Neural crest cell (in vitro differentiated cells): ENCODE measurements around the gene SORCS3. TPM values are rescaled to one million over a fixed set of nuclear protein-coding genes. Genes with fewer than 3 reads are reported as not detected.

Experiments
- DNase-seq: peaks from one replicate; pipeline ENCODE4 v3.0.0; 2021; ENCODE audit warnings: low read depth, mixed read lengths, low spot score
- H3K27ac Mint-ChIP-seq: one replicate; pipeline ENCODE4 v1.8.0; 2021; ENCODE audit warnings: mild to moderate bottlenecking, mixed read lengths; ENCODE audit not compliant: unreplicated experiment
- H3K27me3 Mint-ChIP-seq: 2 replicates; pipeline ENCODE4 v1.8.0; 2021; ENCODE audit warnings: low read depth, mild to moderate bottlenecking, mixed read lengths
- H3K36me3 Mint-ChIP-seq: 2 replicates; pipeline ENCODE4 v1.8.0; 2021; ENCODE audit warnings: low read depth, mild to moderate bottlenecking, mixed read lengths
- H3K4me1 Mint-ChIP-seq: 2 replicates; pipeline ENCODE4 v1.8.0; 2021; ENCODE audit warnings: mixed read lengths
- H3K4me3 Mint-ChIP-seq: one replicate; pipeline ENCODE4 v1.8.0; 2021; ENCODE audit warnings: mild to moderate bottlenecking, mixed read lengths
- H3K9me3 Mint-ChIP-seq: 2 replicates; pipeline ENCODE4 v1.8.0; 2021; ENCODE audit warnings: mixed read lengths
- CTCF ChIP-seq: fragments of 200-600 bp; sonication (generic); conservative IDR thresholded peaks from 2 replicates; pipeline ENCODE4 v1.5.0; 2021; ENCODE audit warnings: antibody characterized with exemption, mild to moderate bottlenecking
- total RNA-seq: library from RNA; stranded (reverse); gene quantifications from 2 replicates; pipeline ENCODE4 v1.2.1, GENCODE V29; 2021

Gene SORCS3
- total RNA-seq, 1 donor from 2014 or later, result 3.3 TPM

GRCh38 chr10:105197598-105198364 lies 556.7 kb downstream of the SORCS3 start:
- no peaks in the 10 kb centered on the region for H3K36me3 Mint-ChIP-seq

GRCh38 chr10:105206616-105207015 lies 565.5 kb downstream of the SORCS3 start:
- TF ChIP-seq CTCF, result no peak
- Mint-ChIP-seq H3K9me3 (peaks cover 3% of the 10 kb centered on the region), H3K36me3 (no peaks in the 10 kb centered on the region), H3K4me1 (no peaks in the 10 kb centered on the region), H3K4me3 (no peak overlapping the region), H3K27ac (no peak overlapping the region), H3K27me3 (no peaks in the 10 kb centered on the region)
- no peak for DNase-seq

More at GRCh38 chr10:105197598-105198364, 556.7 kb downstream of the SORCS3 start:
- H3K9me3 Mint-ChIP-seq, result no peaks in the 10 kb centered on the region
- H3K4me1 Mint-ChIP-seq, result no peaks in the 10 kb centered on the region
- H3K27me3 Mint-ChIP-seq, result no peaks in the 10 kb centered on the region
- TF ChIP-seq CTCF, result no peak
- no peak for DNase-seq
- no peak overlapping the region for H3K27ac Mint-ChIP-seq
- H3K4me3 Mint-ChIP-seq, result no peak overlapping the region

- peaks cover 3% of the 10 kb centered on the region for H3K9me3 Mint-ChIP-seq
- no peak for TF ChIP-seq CTCF
- no peak overlapping the region for H3K4me3 Mint-ChIP-seq
- no peaks in the 10 kb centered on the region for H3K36me3 Mint-ChIP-seq
- no peak for DNase-seq
- no peaks in the 10 kb centered on the region for H3K4me1 Mint-ChIP-seq
- no peak overlapping the region for H3K27ac Mint-ChIP-seq
- no peaks in the 10 kb centered on the region for H3K27me3 Mint-ChIP-seq
These were observed 566.4 kb downstream of the SORCS3 start for GRCh38 chr10:105207476-105207995.

GRCh38 chr10:105210546-105210945 lies 569.5 kb downstream of the SORCS3 start:
- H3K27me3 Mint-ChIP-seq, result no peaks in the 10 kb centered on the region
- no peak for TF ChIP-seq CTCF
- no peak for DNase-seq
- H3K9me3 Mint-ChIP-seq, result peaks cover 7% of the 10 kb centered on the region
- H3K4me1 Mint-ChIP-seq, result no peaks in the 10 kb centered on the region
- H3K36me3 Mint-ChIP-seq, result no peaks in the 10 kb centered on the region
- H3K27ac Mint-ChIP-seq, result no peak overlapping the region
- no peak overlapping the region for H3K4me3 Mint-ChIP-seq

- Mint-ChIP-seq H3K27ac (no peak overlapping the region), H3K9me3 (peaks cover 14% of the 10 kb centered on the region), H3K36me3 (peaks cover 12% of the 10 kb centered on the region), H3K4me1 (no peaks in the 10 kb centered on the region), H3K4me3 (no peak overlapping the region), H3K27me3 (peaks cover 4% of the 10 kb centered on the region)
- DNase-seq, result no peak
- no peak for TF ChIP-seq CTCF
These were observed 596.6 kb downstream of the SORCS3 start for GRCh38 chr10:105237685-105238084.
